ENCODE data around the gene BEST2.
A peak's percentile ranks its signal among the peaks of the same experiment; 100 is the strongest.

Gene BEST2

GRCh38 chr19:12802267-12803106 is 50.9 kb downstream of the BEST2 start:
- DNase-seq, result no peak

- DNase-seq, result no peak
Measured at GRCh38 chr19:12804051-12804450, 52.5 kb downstream of the BEST2 start.

GRCh38 chr19:12806242-12807081 is 54.9 kb downstream of the BEST2 start, which contains the start of gene RNASEH2A:
TSS of gene RNASEH2A (plus strand) at chr19:12806584. CDS start at chr19:12806674, 90 bp downstream.
- peak; percentile 71 for DNase-seq

All from NCI-H1048 (cell line).